ENCODE results near the gene TOP1. TPM values are rescaled to one million over a fixed set of nuclear protein-coding genes. Genes with fewer than 3 reads are reported as not detected.

The TOP1 gene
- total RNA-seq, 1 donor from 2014 or later, result 84.6 TPM

DNA sequence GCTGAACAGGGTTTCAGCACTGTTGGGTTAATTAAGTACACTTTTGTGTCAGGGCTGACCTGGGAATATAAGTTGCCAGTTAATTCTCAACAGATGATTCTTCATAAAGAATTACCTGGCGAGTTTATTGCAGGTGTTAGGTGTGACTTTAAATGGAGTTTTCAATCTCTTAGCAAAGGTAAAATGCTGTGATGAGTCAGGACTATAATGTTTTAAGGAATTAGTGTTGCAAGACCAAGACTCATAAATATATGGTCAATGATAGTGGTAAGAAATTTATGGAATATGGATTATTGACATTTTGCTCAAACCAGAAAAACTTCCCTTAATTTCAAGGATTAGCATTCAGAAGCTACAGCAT lies 58.7 kb downstream of the TOP1 start:
- H3K27me3 Mint-ChIP-seq, result no peaks in the 10 kb centered on the region
- H3K4me1 Mint-ChIP-seq (ENCODE audit: unreplicated experiment), result peaks cover 11% of the 10 kb centered on the region
- TF ChIP-seq, protein P1, sequence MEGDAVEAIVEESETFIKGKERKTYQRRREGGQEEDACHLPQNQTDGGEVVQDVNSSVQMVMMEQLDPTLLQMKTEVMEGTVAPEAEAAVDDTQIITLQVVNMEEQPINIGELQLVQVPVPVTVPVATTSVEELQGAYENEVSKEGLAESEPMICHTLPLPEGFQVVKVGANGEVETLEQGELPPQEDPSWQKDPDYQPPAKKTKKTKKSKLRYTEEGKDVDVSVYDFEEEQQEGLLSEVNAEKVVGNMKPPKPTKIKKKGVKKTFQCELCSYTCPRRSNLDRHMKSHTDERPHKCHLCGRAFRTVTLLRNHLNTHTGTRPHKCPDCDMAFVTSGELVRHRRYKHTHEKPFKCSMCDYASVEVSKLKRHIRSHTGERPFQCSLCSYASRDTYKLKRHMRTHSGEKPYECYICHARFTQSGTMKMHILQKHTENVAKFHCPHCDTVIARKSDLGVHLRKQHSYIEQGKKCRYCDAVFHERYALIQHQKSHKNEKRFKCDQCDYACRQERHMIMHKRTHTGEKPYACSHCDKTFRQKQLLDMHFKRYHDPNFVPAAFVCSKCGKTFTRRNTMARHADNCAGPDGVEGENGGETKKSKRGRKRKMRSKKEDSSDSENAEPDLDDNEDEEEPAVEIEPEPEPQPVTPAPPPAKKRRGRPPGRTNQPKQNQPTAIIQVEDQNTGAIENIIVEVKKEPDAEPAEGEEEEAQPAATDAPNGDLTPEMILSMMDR (conservative IDR thresholded peaks at IDR 0.05), result no peak
- no peaks in the 10 kb centered on the region for H3K9me3 Mint-ChIP-seq
- peak overlapping the region; percentile 4 for H3K27ac Mint-ChIP-seq
- no peak overlapping the region for H3K4me3 Mint-ChIP-seq
- H3K36me3 Mint-ChIP-seq, result peaks cover 59% of the 10 kb centered on the region
- no peak for DNase-seq (ENCODE audit: extremely low spot score, unreplicated experiment)

DNA sequence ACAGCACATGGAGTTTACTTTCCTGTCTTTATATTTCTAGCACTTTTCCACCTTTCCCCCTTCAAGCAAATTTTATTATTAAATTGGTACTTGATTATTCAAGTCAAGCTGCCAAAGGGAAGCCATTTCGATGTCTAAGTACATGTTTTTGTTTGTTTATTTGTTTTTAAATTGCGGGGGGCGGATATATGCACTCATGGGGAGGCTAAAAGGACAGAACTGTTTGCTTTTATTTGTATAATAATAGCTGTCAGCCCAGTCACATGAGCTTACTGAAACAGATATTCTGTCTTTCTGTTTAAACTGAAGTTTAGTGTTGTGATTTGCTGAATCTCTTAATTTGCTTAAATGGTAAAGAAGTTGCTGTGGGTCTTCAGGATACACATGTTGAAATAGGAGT lies 59.2 kb downstream of the TOP1 start:
- H3K4me1 Mint-ChIP-seq (ENCODE audit: unreplicated experiment), result peaks cover 11% of the 10 kb centered on the region
- no peak for DNase-seq (ENCODE audit: extremely low spot score, unreplicated experiment)
- TF ChIP-seq, protein P1 (conservative IDR thresholded peaks at IDR 0.05), result no peak
- no peaks in the 10 kb centered on the region for H3K9me3 Mint-ChIP-seq
- no peak overlapping the region for H3K27ac Mint-ChIP-seq
- H3K27me3 Mint-ChIP-seq, result no peaks in the 10 kb centered on the region
- H3K4me3 Mint-ChIP-seq, result no peak overlapping the region
- peaks cover 59% of the 10 kb centered on the region for H3K36me3 Mint-ChIP-seq

DNA sequence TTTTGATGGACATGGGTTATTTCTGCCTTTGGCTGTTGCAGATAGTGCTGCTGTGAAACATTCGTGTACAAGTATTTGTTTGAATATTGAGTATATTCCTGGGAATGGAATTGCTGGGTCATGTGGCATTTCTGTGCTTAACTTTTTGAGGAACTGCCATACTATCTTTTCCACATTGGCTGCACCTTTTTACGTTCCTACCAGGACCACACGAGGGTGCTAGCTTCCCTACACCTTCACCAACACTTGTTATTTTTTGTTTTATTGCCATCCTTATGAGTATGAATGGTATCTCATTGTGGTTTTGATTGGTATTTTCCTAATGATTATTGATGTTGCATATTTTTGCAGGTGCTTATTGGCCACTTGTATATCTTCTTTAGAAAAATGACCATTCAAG lies 60.9 kb downstream of the TOP1 start:
- Mint-ChIP-seq H3K9me3 (no peaks in the 10 kb centered on the region), H3K4me3 (no peak overlapping the region), H3K27me3 (no peaks in the 10 kb centered on the region), H3K4me1 (ENCODE audit: unreplicated experiment) (peaks cover 11% of the 10 kb centered on the region), H3K36me3 (peaks cover 45% of the 10 kb centered on the region), H3K27ac (no peak overlapping the region)
- TF ChIP-seq, protein P1 (conservative IDR thresholded peaks at IDR 0.05), result peak; percentile 18
- DNase-seq (ENCODE audit: extremely low spot score, unreplicated experiment), result no peak

DNA sequence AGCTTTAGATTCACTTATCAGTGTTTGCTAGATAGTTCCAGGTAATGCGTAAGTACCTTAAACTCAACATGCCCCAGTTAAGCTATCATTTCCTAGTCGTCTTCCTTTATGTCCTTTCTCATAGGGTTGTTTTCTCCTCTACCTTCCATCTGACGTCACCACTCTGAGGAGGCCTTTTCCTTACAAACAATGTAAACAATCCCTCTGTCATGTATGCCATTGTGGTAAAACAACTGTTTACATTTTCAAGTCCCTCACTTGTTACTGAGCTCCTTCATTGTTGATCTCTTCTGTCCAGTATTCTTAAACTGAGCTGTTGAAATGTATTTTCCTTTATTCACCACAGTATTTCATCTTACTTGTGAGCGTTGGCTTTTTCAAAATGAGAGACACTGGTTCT lies 63.3 kb downstream of the TOP1 start:
- Mint-ChIP-seq H3K27me3 (no peaks in the 10 kb centered on the region), H3K9me3 (no peaks in the 10 kb centered on the region), H3K27ac (no peak overlapping the region), H3K36me3 (peaks cover 31% of the 10 kb centered on the region), H3K4me3 (no peak overlapping the region), H3K4me1 (ENCODE audit: unreplicated experiment) (peaks cover 8% of the 10 kb centered on the region)
- DNase-seq (ENCODE audit: extremely low spot score, unreplicated experiment), result no peak
- TF ChIP-seq, protein P1 (conservative IDR thresholded peaks at IDR 0.05), result no peak

DNA sequence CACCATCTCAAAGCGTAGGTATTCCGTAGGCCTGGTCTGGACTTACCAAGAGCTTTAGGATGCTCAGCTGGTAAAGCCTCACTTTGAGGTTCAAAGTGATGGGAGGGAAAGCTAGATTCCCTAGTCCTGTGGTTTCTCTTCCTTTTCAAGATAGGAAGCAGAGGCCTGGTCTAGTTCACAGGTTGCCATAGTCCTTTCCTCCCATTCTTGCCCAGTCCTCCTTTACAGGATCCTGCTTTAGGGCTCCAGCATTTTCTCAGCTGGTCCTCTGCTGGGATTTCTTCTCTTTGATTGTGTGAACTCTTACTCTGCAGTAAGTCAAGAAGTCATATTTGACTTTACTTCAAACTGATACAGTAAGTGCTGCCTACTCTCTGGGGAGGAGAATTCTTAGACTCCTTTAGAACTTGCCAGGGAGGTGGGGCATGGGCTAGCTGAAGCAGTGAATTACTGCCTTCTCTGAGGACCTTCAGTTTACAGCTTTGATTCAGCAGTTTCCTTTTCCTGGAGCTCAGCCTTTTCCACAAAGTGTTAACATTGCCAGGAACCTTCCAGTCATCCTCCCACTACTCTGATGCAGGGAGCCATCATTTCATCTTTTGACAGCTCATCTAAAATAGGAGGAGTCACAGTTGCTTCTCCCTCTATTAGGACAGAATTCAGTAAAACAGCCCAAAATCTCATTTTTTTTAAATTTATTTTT lies 65.9 kb downstream of the TOP1 start:
- TF ChIP-seq, protein P1 (conservative IDR thresholded peaks at IDR 0.05), result no peak
- H3K4me3 Mint-ChIP-seq, result no peak overlapping the region
- H3K36me3 Mint-ChIP-seq, result peaks cover 32% of the 10 kb centered on the region
- DNase-seq (ENCODE audit: extremely low spot score, unreplicated experiment), result no peak
- H3K27me3 Mint-ChIP-seq, result no peaks in the 10 kb centered on the region
- H3K4me1 Mint-ChIP-seq (ENCODE audit: unreplicated experiment), result peaks cover 9% of the 10 kb centered on the region
- H3K27ac Mint-ChIP-seq, result peak overlapping the region; percentile 39
- H3K9me3 Mint-ChIP-seq, result no peaks in the 10 kb centered on the region

All from type B pancreatic cell (in vitro differentiated cells).